Dendritic cell treated with granulocyte-macrophage colony-stimulating factor and Interleukin-4, amounts not matched to agents 40 ng/mL and 50 ng/mL, for 4 days (primary cell): ENCODE measurements around the gene ESYT3.
"Not testable (repeated sequence)": the region's sequence is repeated elsewhere in the genome, so short reads cannot be mapped to it uniquely, and the experiment has no call there.

Source experiments
- H3K27ac Mint-ChIP-seq: one replicate; pipeline ENCODE4 v1.8.0; 2022; ENCODE audit warnings: mild to moderate bottlenecking, mixed read lengths
- H3K27me3 Mint-ChIP-seq: one replicate; pipeline ENCODE4 v1.8.0; 2022; ENCODE audit warnings: mild to moderate bottlenecking, mixed read lengths
- H3K36me3 Mint-ChIP-seq: one replicate; pipeline ENCODE4 v1.8.0; 2022; ENCODE audit warnings: low read depth, mixed read lengths
- H3K4me1 Mint-ChIP-seq: one replicate; pipeline ENCODE4 v1.8.0; 2022; ENCODE audit warnings: low read depth, mixed read lengths
- H3K4me3 Mint-ChIP-seq: one replicate; pipeline ENCODE4 v1.8.0; 2022; ENCODE audit warnings: mild to moderate bottlenecking, moderate library complexity, mixed read lengths
- H3K9me3 Mint-ChIP-seq: one replicate; pipeline ENCODE4 v1.8.0; 2022; ENCODE audit warnings: mixed read lengths
- intact Hi-C: fragments of 100-400 bp; cut with micrococcal nuclease; formaldehyde crosslinking; loops from one replicate; pipeline ENCODE4 v1.15.0; 2022

Gene ESYT3

GRCh38 chr3:138469874-138470273, 35.5 kb downstream of the ESYT3 start:
- intact Hi-C loops: no loop called here
- no peaks in the 10 kb centered on the region for H3K27me3 Mint-ChIP-seq

GRCh38 chr3:138470687-138471086, 36.3 kb downstream of the ESYT3 start:
- H3K4me3 Mint-ChIP-seq: no peak overlapping the region
- no peak overlapping the region for H3K27ac Mint-ChIP-seq
- no peaks in the 10 kb centered on the region for H3K4me1 Mint-ChIP-seq
- no peaks in the 10 kb centered on the region for H3K36me3 Mint-ChIP-seq
- H3K9me3 Mint-ChIP-seq: no peaks in the 10 kb centered on the region
- no peaks in the 10 kb centered on the region for H3K27me3 Mint-ChIP-seq
- intact Hi-C loops: no loop called here

More at GRCh38 chr3:138469874-138470273, 35.5 kb downstream of the ESYT3 start:
- H3K9me3 Mint-ChIP-seq: no peaks in the 10 kb centered on the region
- H3K27ac Mint-ChIP-seq: no peak overlapping the region
- H3K4me1 Mint-ChIP-seq: no peaks in the 10 kb centered on the region
- H3K4me3 Mint-ChIP-seq: no peak overlapping the region
- no peaks in the 10 kb centered on the region for H3K36me3 Mint-ChIP-seq

- H3K9me3 Mint-ChIP-seq: no peaks in the 10 kb centered on the region
- no peaks in the 10 kb centered on the region for H3K36me3 Mint-ChIP-seq
- intact Hi-C loops: no loop called here
- H3K4me1 Mint-ChIP-seq: no peaks in the 10 kb centered on the region
- no peak overlapping the region for H3K4me3 Mint-ChIP-seq
- H3K27me3 Mint-ChIP-seq: no peaks in the 10 kb centered on the region
- no peak overlapping the region for H3K27ac Mint-ChIP-seq
These were observed 37.1 kb downstream of the ESYT3 start for GRCh38 chr3:138471481-138471880.

GRCh38 chr3:138472141-138472825, 37.9 kb downstream of the ESYT3 start:
- H3K27me3 Mint-ChIP-seq: no peaks in the 10 kb centered on the region
- no peak overlapping the region for H3K4me3 Mint-ChIP-seq
- no peaks in the 10 kb centered on the region for H3K9me3 Mint-ChIP-seq
- intact Hi-C loops: no loop called here
- H3K4me1 Mint-ChIP-seq: no peaks in the 10 kb centered on the region
- no peak overlapping the region for H3K27ac Mint-ChIP-seq
- H3K36me3 Mint-ChIP-seq: no peaks in the 10 kb centered on the region

GRCh38 chr3:138473391-138473790, 39.0 kb downstream of the ESYT3 start:
- Mint-ChIP-seq H3K27me3 (no peaks in the 10 kb centered on the region), H3K27ac (no peak overlapping the region), H3K4me1 (no peaks in the 10 kb centered on the region), H3K4me3 (no peak overlapping the region), H3K36me3 (no peaks in the 10 kb centered on the region), H3K9me3 (no peaks in the 10 kb centered on the region)
- intact Hi-C loops: no loop called here

- no peak overlapping the region for H3K27ac Mint-ChIP-seq
- no peaks in the 10 kb centered on the region for H3K4me1 Mint-ChIP-seq
- intact Hi-C loops: no loop called here
- no peaks in the 10 kb centered on the region for H3K36me3 Mint-ChIP-seq
- no peak overlapping the region for H3K4me3 Mint-ChIP-seq
- no peaks in the 10 kb centered on the region for H3K27me3 Mint-ChIP-seq
- H3K9me3 Mint-ChIP-seq: no peaks in the 10 kb centered on the region
These were observed 39.7 kb downstream of the ESYT3 start for GRCh38 chr3:138474163-138474562.

- intact Hi-C loops: loop anchor here (5.0 kb wide), 1 partner anchor 451 kb away; no protein-coding TSS in a partner anchor
- Mint-ChIP-seq H3K36me3 (no peaks in the 10 kb centered on the region), H3K4me1 (no peaks in the 10 kb centered on the region), H3K27ac (no peak overlapping the region), H3K9me3 (no peaks in the 10 kb centered on the region), H3K4me3 (no peak overlapping the region), H3K27me3 (no peaks in the 10 kb centered on the region)
These were observed 42.1 kb downstream of the ESYT3 start for GRCh38 chr3:138476526-138476925.

- Mint-ChIP-seq H3K4me3 (no peak overlapping the region), H3K27ac (no peak overlapping the region), H3K4me1 (no peaks in the 10 kb centered on the region), H3K36me3 (no peaks in the 10 kb centered on the region), H3K9me3 (no peaks in the 10 kb centered on the region), H3K27me3 (no peaks in the 10 kb centered on the region)
- intact Hi-C loops: loop anchor here (5.0 kb wide), 1 partner anchor 450 kb away; no protein-coding TSS in a partner anchor
These were observed 42.7 kb downstream of the ESYT3 start for GRCh38 chr3:138477120-138477519.

GRCh38 chr3:138477801-138478200, 43.4 kb downstream of the ESYT3 start:
- no peak overlapping the region for H3K4me3 Mint-ChIP-seq
- H3K36me3 Mint-ChIP-seq: no peaks in the 10 kb centered on the region
- intact Hi-C loops: loop anchor here (5.0 kb wide), 1 partner anchor 450 kb away; no protein-coding TSS in a partner anchor
- H3K9me3 Mint-ChIP-seq: no peaks in the 10 kb centered on the region
- H3K27ac Mint-ChIP-seq: no peak overlapping the region
- H3K4me1 Mint-ChIP-seq: no peaks in the 10 kb centered on the region
- no peaks in the 10 kb centered on the region for H3K27me3 Mint-ChIP-seq

GRCh38 chr3:138479438-138479863, 45.0 kb downstream of the ESYT3 start:
- Mint-ChIP-seq H3K4me3 (no peak overlapping the region), H3K27me3 (no peaks in the 10 kb centered on the region), H3K9me3 (no peaks in the 10 kb centered on the region), H3K36me3 (no peaks in the 10 kb centered on the region), H3K4me1 (no peaks in the 10 kb centered on the region), H3K27ac (no peak overlapping the region)
- intact Hi-C loops: loop anchor here (5.0 kb wide), 1 partner anchor 448 kb away; no protein-coding TSS in a partner anchor

GRCh38 chr3:138484672-138485071, 50.3 kb downstream of the ESYT3 start:
- peaks cover 47% of the 10 kb centered on the region for H3K9me3 Mint-ChIP-seq
- H3K4me3 Mint-ChIP-seq, H3K4me1 Mint-ChIP-seq, intact Hi-C loops, H3K27ac Mint-ChIP-seq, H3K36me3 Mint-ChIP-seq, H3K27me3 Mint-ChIP-seq: not testable (repeated sequence)

- H3K36me3 Mint-ChIP-seq, H3K27ac Mint-ChIP-seq, H3K27me3 Mint-ChIP-seq, H3K4me3 Mint-ChIP-seq, H3K4me1 Mint-ChIP-seq, intact Hi-C loops: not testable (repeated sequence)
- peaks cover 51% of the 10 kb centered on the region for H3K9me3 Mint-ChIP-seq
These were observed 52.2 kb downstream of the ESYT3 start for GRCh38 chr3:138486580-138486979.

GRCh38 chr3:138491971-138492370, 57.6 kb downstream of the ESYT3 start:
- Mint-ChIP-seq H3K27me3 (no peaks in the 10 kb centered on the region), H3K27ac (no peak overlapping the region), H3K9me3 (peaks cover 29% of the 10 kb centered on the region)

GRCh38 chr3:138492980-138493675, 58.7 kb downstream of the ESYT3 start:
- peaks cover 18% of the 10 kb centered on the region for H3K9me3 Mint-ChIP-seq
- H3K27me3 Mint-ChIP-seq: no peaks in the 10 kb centered on the region
- no peaks in the 10 kb centered on the region for H3K36me3 Mint-ChIP-seq
- no peak overlapping the region for H3K27ac Mint-ChIP-seq
- intact Hi-C loops: no loop called here
- no peak overlapping the region for H3K4me3 Mint-ChIP-seq
- peaks cover 33% of the 10 kb centered on the region for H3K4me1 Mint-ChIP-seq

More at GRCh38 chr3:138491971-138492370, 57.6 kb downstream of the ESYT3 start:
- intact Hi-C loops: no loop called here
- H3K36me3 Mint-ChIP-seq: peaks cover 5% of the 10 kb centered on the region
- peaks cover 33% of the 10 kb centered on the region for H3K4me1 Mint-ChIP-seq
- no peak overlapping the region for H3K4me3 Mint-ChIP-seq
